Measurements from ENCODE around the gene MGAT4B. TPM values are rescaled to one million over a fixed set of nuclear protein-coding genes. Genes with fewer than 3 reads are reported as not detected.

The MGAT4B gene
- total and polyA plus RNA-seq, 12 donors: 80.5 to 242 (median 197) TPM

- Histone ChIP-seq H3K4me1 (replicated peaks in 1 of 2) (peaks cover 49% of the 10 kb centered on the region in 2 donors), H3K36me3 (replicated peaks in 1 of 2) (peaks cover 0 to 9% of the 10 kb centered on the region in 2 donors), H3K27me3 (no peaks in the 10 kb centered on the region), H3K27ac (peak overlapping the region; percentile 97 to 100 (median 99)), H3K9me3 (replicated peaks in 1 of 3) (no peaks in the 10 kb centered on the region), H3K4me3 (peak overlapping the region in 2 of 4 donors; percentile 34 to 99)
- intact Hi-C loops (cut with DNase I): no loop called here
- 47 to 62% (median 55%) methylated on average over 13 to 14 of the region's 14 CpGs for WGBS, 4 donors
- DNase-seq: no peak
- TF ChIP-seq POLR2A (IDR thresholded peaks at IDR 0.05) (no peak), CTCF (IDR thresholded peaks at IDR 0.05) (no peak)
Observed at GRCh38 chr5:179817890-179818745, 11.5 kb upstream of the MGAT4B start.

GRCh38 chr5:179817470-179817840, 10.8 kb upstream of the MGAT4B start:
- no peaks in the 10 kb centered on the region for H3K27me3 ChIP-seq
- peaks cover 43% of the 10 kb centered on the region in 2 donors for H3K4me1 ChIP-seq (replicated peaks in 1 of 2)
- 85 to 95% (median 91%) methylated on average over 8 of the region's 8 CpGs for WGBS, 4 donors
- H3K4me3 ChIP-seq: peak overlapping the region in 2 of 4 donors; percentile 29 to 72
- peak in 1 of 7 donors; percentile 17 for DNase-seq
- peak overlapping the region in 3 of 5 donors; percentile 36 to 100 (median 99) for H3K27ac ChIP-seq
- intact Hi-C loops (cut with DNase I): no loop called here
- H3K36me3 ChIP-seq (replicated peaks in 1 of 2): peaks cover 0 to 2% of the 10 kb centered on the region in 2 donors
- H3K9me3 ChIP-seq (replicated peaks in 1 of 3): no peaks in the 10 kb centered on the region
- TF ChIP-seq CTCF (IDR thresholded peaks at IDR 0.05) (no peak), POLR2A (IDR thresholded peaks at IDR 0.05) (no peak)

GRCh38 chr5:179816796-179817469, 10.3 kb upstream of the MGAT4B start:
- H3K36me3 ChIP-seq (replicated peaks in 1 of 2): no peaks in the 10 kb centered on the region
- H3K4me3 ChIP-seq: peak overlapping the region in 2 of 4 donors; percentile 29 to 72
- no peaks in the 10 kb centered on the region for H3K9me3 ChIP-seq (replicated peaks in 1 of 3)
- DNase-seq: peak in 1 of 7 donors; percentile 43
- no peaks in the 10 kb centered on the region for H3K27me3 ChIP-seq
- peaks cover 37% of the 10 kb centered on the region in 2 donors for H3K4me1 ChIP-seq (replicated peaks in 1 of 2)
- TF ChIP-seq POLR2A (IDR thresholded peaks at IDR 0.05) (no peak), CTCF (IDR thresholded peaks at IDR 0.05) (no peak)
- WGBS, 4 donors: 1 to 8% (median 2%) methylated on average over 3 to 69 of the region's 72 CpGs
- peak overlapping the region in 2 of 5 donors; percentile 36 to 100 for H3K27ac ChIP-seq
- intact Hi-C loops (cut with DNase I): no loop called here

- Histone ChIP-seq H3K27ac (no peak overlapping the region), H3K4me1 (replicated peaks in 1 of 2) (peaks cover 35 to 36% of the 10 kb centered on the region in 2 donors), H3K36me3 (replicated peaks in 1 of 2) (no peaks in the 10 kb centered on the region), H3K9me3 (replicated peaks in 1 of 3) (no peaks in the 10 kb centered on the region), H3K27me3 (no peaks in the 10 kb centered on the region), H3K4me3 (peak overlapping the region in 2 of 4 donors; percentile 29 to 72)
- DNase-seq: peak in 1 of 7 donors; percentile 12
- no peak for TF ChIP-seq CTCF (IDR thresholded peaks at IDR 0.05)
- TF ChIP-seq POLR2A (IDR thresholded peaks at IDR 0.05): no peak
- 58 to 68% (median 61%) methylated on average over 11 to 23 of the region's 23 CpGs for WGBS, 4 donors
- intact Hi-C loops (cut with DNase I): no loop called here
Observed at GRCh38 chr5:179816401-179816795, 9.7 kb upstream of the MGAT4B start.
